SK-N-SH treated with all-trans-retinoic acid at 6 μM for 48 hours (cell line): ENCODE results near the gene CDK14.

ENCODE experiments used
- BACH2 ChIP-seq: fragments of 250-450 bp; sonication (Bioruptor Pico); IDR thresholded peaks from 2 replicates; pipeline ENCODE4 v1.9.0; 2021; ENCODE audit warnings: mild to moderate bottlenecking, borderline replicate concordance
- PATZ1 ChIP-seq: fragments of 250-450 bp; sonication (Bioruptor Pico); IDR thresholded peaks from 2 replicates; pipeline ENCODE4 v1.8.0; 2020; ENCODE audit warnings: mild to moderate bottlenecking, moderate library complexity, borderline replicate concordance
- PPARA ChIP-seq: fragments of 250-450 bp; sonication (Bioruptor Pico); IDR thresholded peaks from 2 replicates; pipeline ENCODE4 v1.5.0; 2020; ENCODE audit warnings: mild to moderate bottlenecking, borderline replicate concordance
- RARB ChIP-seq: fragments of 250-450 bp; sonication (Bioruptor Pico); IDR thresholded peaks from 2 replicates; pipeline ENCODE4 v1.8.0; 2021; ENCODE audit warnings: mild to moderate bottlenecking, moderate library complexity
- TOX ChIP-seq: fragments of 250-450 bp; sonication (Bioruptor Pico); IDR thresholded peaks from 2 replicates; pipeline ENCODE4 v1.8.0; 2021; ENCODE audit warnings: mild to moderate bottlenecking, moderate library complexity, borderline replicate concordance
- TSHZ2 ChIP-seq: fragments of 250-450 bp; sonication (Bioruptor Pico); IDR thresholded peaks from 2 replicates; pipeline ENCODE4 v1.5.0; 2020; ENCODE audit warnings: mild to moderate bottlenecking, moderate library complexity
- ZC3H10 ChIP-seq: fragments of 250-450 bp; sonication (Bioruptor Pico); IDR thresholded peaks from 2 replicates; pipeline ENCODE4 v1.5.1; 2021; ENCODE audit warnings: mild to moderate bottlenecking, moderate library complexity
- ZFP3 ChIP-seq: fragments of 250-450 bp; sonication (Bioruptor Pico); IDR thresholded peaks from 2 replicates; pipeline ENCODE4 v1.5.0; 2020; ENCODE audit warnings: mild to moderate bottlenecking, moderate library complexity
- ZNF565 ChIP-seq: fragments of 450-650 bp; formaldehyde crosslinking; conservative IDR thresholded peaks from 2 replicates; pipeline ENCODE4 v1.5.0; 2020; ENCODE audit warnings: low read depth, mild to moderate bottlenecking, moderate library complexity
- ZNF70 ChIP-seq: fragments of 450-650 bp; formaldehyde crosslinking; IDR thresholded peaks from 2 replicates; pipeline ENCODE4 v1.5.0; 2020; ENCODE audit warnings: mild to moderate bottlenecking, moderate library complexity

- TF ChIP-seq BACH2 (CRISPR knock-in tag) (no peak), RARB (CRISPR knock-in tag) (no peak), ZFP3 (no peak), PATZ1 (no peak), PPARA (CRISPR knock-in tag) (no peak), ZNF565 (CRISPR knock-in tag) (no peak), ZNF70 (CRISPR knock-in tag) (no peak), TOX (CRISPR knock-in tag) (no peak), ZC3H10 (CRISPR knock-in tag) (no peak), TSHZ2 (no peak)
These were observed 513.1 kb downstream of the CDK14 start for GRCh38 chr7:91109200-91109599.
